ELR (cell line): ENCODE measurements around the gene MAP3K12.
A peak's percentile ranks its signal among the peaks of the same experiment; 100 is the strongest.
"Not testable (repeated sequence)": the region's sequence is repeated elsewhere in the genome, so short reads cannot be mapped to it uniquely, and the experiment has no call there.

Source experiments
- DNase-seq: peaks from one replicate; pipeline ENCODE4 v3.0.0-alpha.2; 2015; ENCODE audit warnings: low read depth

The MAP3K12 gene, protein sequence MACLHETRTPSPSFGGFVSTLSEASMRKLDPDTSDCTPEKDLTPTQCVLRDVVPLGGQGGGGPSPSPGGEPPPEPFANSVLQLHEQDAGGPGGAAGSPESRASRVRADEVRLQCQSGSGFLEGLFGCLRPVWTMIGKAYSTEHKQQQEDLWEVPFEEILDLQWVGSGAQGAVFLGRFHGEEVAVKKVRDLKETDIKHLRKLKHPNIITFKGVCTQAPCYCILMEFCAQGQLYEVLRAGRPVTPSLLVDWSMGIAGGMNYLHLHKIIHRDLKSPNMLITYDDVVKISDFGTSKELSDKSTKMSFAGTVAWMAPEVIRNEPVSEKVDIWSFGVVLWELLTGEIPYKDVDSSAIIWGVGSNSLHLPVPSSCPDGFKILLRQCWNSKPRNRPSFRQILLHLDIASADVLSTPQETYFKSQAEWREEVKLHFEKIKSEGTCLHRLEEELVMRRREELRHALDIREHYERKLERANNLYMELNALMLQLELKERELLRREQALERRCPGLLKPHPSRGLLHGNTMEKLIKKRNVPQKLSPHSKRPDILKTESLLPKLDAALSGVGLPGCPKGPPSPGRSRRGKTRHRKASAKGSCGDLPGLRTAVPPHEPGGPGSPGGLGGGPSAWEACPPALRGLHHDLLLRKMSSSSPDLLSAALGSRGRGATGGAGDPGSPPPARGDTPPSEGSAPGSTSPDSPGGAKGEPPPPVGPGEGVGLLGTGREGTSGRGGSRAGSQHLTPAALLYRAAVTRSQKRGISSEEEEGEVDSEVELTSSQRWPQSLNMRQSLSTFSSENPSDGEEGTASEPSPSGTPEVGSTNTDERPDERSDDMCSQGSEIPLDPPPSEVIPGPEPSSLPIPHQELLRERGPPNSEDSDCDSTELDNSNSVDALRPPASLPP

GRCh38 chr12:53499266-53500141 is at the start of gene MAP3K12:
TSS of gene MAP3K12 (minus strand) at chr12:53499458. CDS start at chr12:53487391, 12,067 bp downstream.
- peak; percentile 79 for DNase-seq

DNA sequence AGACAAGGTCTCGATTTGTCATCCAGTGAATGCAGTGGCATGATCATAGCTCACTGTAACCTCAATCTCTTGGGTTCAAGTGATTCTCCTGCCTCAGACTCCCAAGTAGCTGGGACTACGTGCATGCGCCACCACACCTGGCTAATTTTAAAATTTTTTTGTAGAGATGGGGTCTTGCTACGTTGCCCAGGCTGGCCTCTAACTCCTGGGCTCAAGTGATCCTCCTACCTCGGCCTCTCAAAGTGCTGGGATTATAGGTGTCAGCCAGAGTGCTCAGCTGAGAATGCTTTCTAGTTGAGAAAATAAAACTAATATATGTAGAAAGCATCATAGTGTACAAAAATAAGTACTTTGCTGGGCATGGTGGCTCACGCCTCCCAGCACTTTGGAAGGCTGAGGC is 49.1 kb upstream of the MAP3K12 start:
- DNase-seq = not testable (repeated sequence)

- DNase-seq = peak; percentile 77
Observed at GRCh38 chr12:53543539-53543938, 44.3 kb upstream of the MAP3K12 start.

GRCh38 chr12:53539526-53539925 is 40.3 kb upstream of the MAP3K12 start:
- DNase-seq = no peak

DNA sequence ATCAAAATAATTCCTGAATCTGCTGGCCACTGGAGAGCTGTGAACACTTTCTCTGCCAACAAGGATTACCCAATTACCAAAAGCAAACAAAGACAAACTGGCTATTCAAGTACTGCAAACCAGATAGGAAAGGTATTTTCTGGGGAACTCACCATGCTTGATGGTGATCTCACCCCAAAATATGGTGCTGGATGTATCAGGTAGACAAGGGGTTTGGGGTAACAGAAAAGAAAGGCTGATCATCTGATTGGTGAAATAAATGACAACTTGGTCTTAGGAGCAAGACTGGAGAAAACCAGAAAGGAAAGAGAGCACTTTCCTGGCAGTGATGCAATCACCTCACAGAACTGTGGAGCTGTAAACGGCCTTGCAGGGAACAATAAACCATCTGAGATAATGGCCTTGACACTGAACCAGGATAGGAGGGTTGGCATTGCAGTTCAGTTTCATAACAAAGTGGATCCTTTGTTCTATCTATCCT is 39.0 kb upstream of the MAP3K12 start:
- DNase-seq = no peak

- DNase-seq = no peak
Observed at GRCh38 chr12:53536962-53537361, 37.7 kb upstream of the MAP3K12 start.

GRCh38 chr12:53533471-53533870 is 34.2 kb upstream of the MAP3K12 start:
- DNase-seq = no peak

- no peak for DNase-seq
Observed at GRCh38 chr12:53532524-53533445, 33.5 kb upstream of the MAP3K12 start.

DNA sequence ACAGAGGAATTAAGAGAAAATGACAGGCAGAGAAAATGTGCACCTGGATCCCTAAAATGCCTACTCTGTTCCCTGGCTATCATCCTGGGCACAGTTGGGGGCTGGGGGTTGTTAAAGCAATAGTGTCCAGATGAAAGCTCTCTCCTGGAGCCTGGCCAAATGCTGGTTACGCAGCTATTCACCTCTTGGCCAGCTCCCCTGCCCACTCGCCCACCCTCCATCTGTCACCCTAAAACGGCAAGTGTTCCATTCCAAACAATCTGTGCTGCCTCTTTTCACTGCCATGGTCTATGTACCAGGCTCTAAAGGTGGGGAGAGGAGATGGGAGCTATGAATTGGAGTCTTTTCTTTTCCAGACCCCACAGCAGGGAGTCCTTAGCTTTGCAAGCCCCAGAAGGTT is 32.8 kb upstream of the MAP3K12 start:
- DNase-seq = no peak

GRCh38 chr12:53530920-53531319 is 31.7 kb upstream of the MAP3K12 start:
- DNase-seq = peak; percentile 87

DNA sequence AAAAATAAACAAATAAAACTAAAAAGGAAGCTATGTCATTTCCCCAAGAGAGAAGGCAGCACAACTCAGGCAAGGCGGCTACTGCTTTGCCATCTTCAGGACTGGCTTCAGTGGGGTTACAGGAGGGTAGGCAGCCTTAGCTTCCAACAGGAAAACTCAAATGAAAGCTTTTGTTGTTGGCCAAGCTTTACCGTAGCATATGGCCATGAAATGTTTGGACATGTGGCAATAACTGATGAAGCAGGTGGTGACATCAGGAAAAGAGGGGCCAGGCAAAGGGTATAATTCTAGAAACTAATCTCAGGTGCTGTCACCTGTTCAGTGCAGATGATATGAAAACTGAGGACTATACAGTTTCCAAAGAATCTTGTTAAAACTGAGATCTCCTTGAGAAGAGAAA is 30.8 kb upstream of the MAP3K12 start:
- no peak for DNase-seq

DNA sequence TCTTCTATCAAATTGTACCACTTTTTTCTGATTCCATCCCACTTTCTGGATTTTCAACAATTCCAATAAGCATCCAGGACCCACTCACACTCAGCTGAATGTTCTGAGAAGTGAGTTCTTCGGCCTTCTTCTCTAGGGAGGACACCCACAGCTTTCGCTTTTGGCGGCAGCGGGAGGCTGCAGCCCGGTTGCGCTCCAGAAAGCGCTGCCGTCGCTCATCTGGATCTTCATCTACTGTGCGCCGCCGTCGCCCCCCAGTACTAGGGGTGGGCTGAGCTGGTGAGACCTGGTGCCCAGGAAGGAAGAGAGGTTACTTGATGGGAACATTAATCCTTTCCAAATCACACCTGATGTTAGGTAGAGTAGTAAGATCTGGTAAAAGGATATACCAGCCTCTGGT is 25.2 kb upstream of the MAP3K12 start:
- DNase-seq = no peak

- peak; percentile 69 for DNase-seq
Observed at GRCh38 chr12:53523131-53523530, 23.9 kb upstream of the MAP3K12 start.

DNA sequence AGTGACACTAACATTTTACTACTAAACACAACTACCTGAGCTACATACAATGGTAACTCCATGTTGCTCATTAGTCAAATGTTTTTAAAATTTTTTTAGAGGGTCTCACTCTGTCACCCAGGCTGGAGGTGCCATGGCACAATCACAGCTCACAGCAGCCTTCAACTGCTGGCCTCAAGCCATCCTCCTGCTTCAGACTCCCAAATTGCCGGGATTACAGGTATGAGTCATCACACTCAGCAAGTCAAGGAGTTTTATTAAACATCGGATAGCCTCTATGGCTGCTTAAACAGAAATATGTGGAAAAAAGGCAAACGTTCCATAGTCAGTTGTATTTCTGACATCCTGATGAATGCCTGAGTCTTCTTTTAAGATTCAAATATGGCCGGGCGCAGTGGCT is 19.1 kb upstream of the MAP3K12 start:
- peak; percentile 53 for DNase-seq

GRCh38 chr12:53516758-53517455 is 17.6 kb upstream of the MAP3K12 start:
- DNase-seq = no peak

DNA sequence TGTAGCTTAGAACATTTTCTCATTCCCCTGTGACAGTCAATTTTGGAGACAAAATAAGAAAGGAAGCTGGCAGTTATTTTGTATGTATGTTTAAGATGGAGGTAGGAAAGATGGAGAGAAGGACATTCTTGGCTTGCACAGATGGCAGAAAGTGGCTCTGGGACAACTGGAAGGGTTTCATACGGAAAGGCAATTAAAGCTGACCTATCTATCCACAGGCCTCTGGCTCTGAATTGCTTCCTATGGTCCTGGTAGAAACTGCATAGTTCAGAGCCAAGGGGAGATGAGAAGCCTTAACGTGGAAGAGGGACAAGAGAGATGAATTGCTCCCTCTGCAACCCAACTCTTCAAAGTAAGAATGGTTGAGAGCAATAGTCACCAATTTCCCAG is 16.0 kb upstream of the MAP3K12 start:
- no peak for DNase-seq

GRCh38 chr12:53514628-53515290 is 15.5 kb upstream of the MAP3K12 start:
- DNase-seq = no peak

DNA sequence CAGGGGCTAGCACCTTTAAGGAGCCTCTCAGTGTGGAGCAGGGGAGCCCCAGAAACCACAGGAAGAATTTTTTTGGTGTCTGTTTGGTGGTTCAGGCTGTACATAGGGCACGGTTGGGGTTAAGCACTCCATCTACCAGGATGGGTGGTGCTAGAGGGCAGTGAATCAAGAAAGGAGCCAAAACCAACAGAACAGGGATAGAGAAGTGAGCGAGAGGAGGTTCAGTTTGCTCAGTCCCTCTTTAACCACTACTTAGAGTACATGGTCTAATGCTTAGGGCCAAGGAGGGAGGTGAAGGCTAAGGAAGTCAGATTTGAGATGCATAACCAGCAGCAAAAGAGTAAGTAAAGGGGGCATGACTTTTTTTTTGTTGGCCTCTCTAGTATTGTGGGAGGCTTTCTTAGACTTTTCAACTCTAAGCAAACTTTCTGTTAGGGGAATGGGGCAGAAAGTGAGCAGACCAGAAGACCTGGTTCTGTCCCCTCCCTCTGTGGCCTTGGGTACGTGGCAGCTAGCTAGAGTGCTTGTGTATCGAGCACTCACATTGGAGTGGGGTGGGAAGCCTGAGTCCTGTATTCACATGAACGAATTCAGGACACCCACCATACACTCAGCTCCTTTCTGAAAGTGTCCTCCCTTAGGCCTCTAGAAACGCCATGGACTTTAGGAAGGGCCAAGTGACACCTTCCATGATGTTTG is 14.6 kb upstream of the MAP3K12 start:
- DNase-seq = no peak
